NCI-H1694 treated with DMSO at 0.1 percent for 48 hours (cell line): ENCODE measurements around the gene ZAR1.

Experiments
- DNase-seq: peaks from one replicate; lab custom pipeline; 2025; lab: John Stamatoyannopoulos, UW

ZAR1 gene

GRCh38 chr4:48490680-48491513 lies 845 bp downstream of the ZAR1 start:
- no peak for DNase-seq

- DNase-seq: no peak
Measured at GRCh38 chr4:48491514-48492176, 1.6 kb downstream of the ZAR1 start.

GRCh38 chr4:48493452-48494100 lies 3.5 kb downstream of the ZAR1 start:
- no peak for DNase-seq

GRCh38 chr4:48495941-48496340 lies 5.9 kb downstream of the ZAR1 start:
- no peak for DNase-seq

GRCh38 chr4:48498895-48499294 lies 8.8 kb downstream of the ZAR1 start:
- no peak for DNase-seq

GRCh38 chr4:48499551-48500066 lies 9.6 kb downstream of the ZAR1 start:
- no peak for DNase-seq

- no peak for DNase-seq
Measured at GRCh38 chr4:48503233-48504025, 13.4 kb downstream of the ZAR1 start.

GRCh38 chr4:48504026-48504330 lies 13.9 kb downstream of the ZAR1 start:
- DNase-seq: no peak

GRCh38 chr4:48504352-48504751 lies 14.3 kb downstream of the ZAR1 start:
- no peak for DNase-seq

- DNase-seq: no peak
Measured at GRCh38 chr4:48506716-48507115, 16.7 kb downstream of the ZAR1 start.

- no peak for DNase-seq
Measured at GRCh38 chr4:48509543-48509942, 19.5 kb downstream of the ZAR1 start.

- no peak for DNase-seq
Measured at GRCh38 chr4:48518143-48518542, 28.1 kb downstream of the ZAR1 start.

- no peak for DNase-seq
Measured at GRCh38 chr4:48526406-48526805, 36.4 kb downstream of the ZAR1 start.

- no peak for DNase-seq
Measured at GRCh38 chr4:48538358-48538757, 48.3 kb downstream of the ZAR1 start.

GRCh38 chr4:48539597-48539996 lies 49.5 kb downstream of the ZAR1 start:
- no peak for DNase-seq

GRCh38 chr4:48542888-48543287 lies 52.8 kb downstream of the ZAR1 start:
- DNase-seq: no peak

GRCh38 chr4:48543796-48544195 lies 53.7 kb downstream of the ZAR1 start:
- no peak for DNase-seq
